Measurements from ENCODE around the gene FBXO47. TPM values are rescaled to one million over a fixed set of nuclear protein-coding genes. Genes with fewer than 3 reads are reported as not detected.

The FBXO47 gene
- total and polyA plus RNA-seq, 2 donors (not counting 3 experiments of a cell fraction or from before 2014, with no cell fraction given), result not detected

DNA sequence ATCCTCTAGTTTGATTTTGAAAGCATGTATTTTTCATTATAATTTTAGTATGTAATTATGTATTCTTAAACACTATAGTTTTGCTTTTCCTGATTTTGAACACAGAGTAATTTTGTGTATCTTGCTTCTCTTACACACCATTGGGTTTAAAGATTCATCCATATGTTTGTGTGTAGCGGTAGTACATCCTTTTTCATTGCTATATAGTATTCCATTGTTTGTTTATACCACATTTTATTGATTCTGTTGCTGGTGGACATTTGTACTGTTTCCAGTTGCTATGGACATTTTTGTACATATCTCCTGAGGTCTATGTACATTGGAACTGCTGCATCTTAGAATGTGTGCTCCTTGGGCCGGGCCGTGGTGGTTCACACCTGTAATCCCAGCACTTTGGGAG lies 62.3 kb downstream of the FBXO47 start:
- Histone ChIP-seq H3K9me3 (replicated peaks; ENCODE audit: control insufficient read depth, insufficient read depth, low read length) (no peaks in the 10 kb centered on the region), H4K20me1 (replicated peaks; ENCODE audit: control insufficient read depth, extremely low read depth, insufficient read depth, low read length) (no peaks in the 10 kb centered on the region), H3K9ac (replicated peaks; ENCODE audit: extremely low read depth, insufficient read depth, low read length) (no peak overlapping the region), H3K4me1 (ENCODE audit: control insufficient read depth, extremely low read depth, insufficient read depth, low read length) (peaks cover 47% of the 10 kb centered on the region), H3K27ac (ENCODE audit: insufficient read depth, low read depth, low read length) (no peak overlapping the region), H3K79me2 (ENCODE audit: control insufficient read depth, insufficient read depth, low read length) (peaks cover 53% of the 10 kb centered on the region), H3K36me3 (ENCODE audit: control insufficient read depth in 2 of 2, extremely low read depth in 1 of 2, insufficient read depth in 2 of 2, low read length in 2 of 2) (peaks cover 0 to 9% of the 10 kb centered on the region in 2 experiments), H3K9me1 (replicated peaks; ENCODE audit: control insufficient read depth, extremely low read depth, insufficient read depth, low read length) (no peaks in the 10 kb centered on the region), H3K4me3 (replicated peaks in 1 of 3; ENCODE audit: insufficient read depth in 1 of 3, low read depth in 1 of 3, low read length in 3 of 3) (no peak overlapping the region), H3K4me2 (ENCODE audit: insufficient read depth, low read length) (no peak overlapping the region), H2AFZ (ENCODE audit: low read depth, low read length) (no peak overlapping the region), H3K27me3 (ENCODE audit: control insufficient read depth in 2 of 2, insufficient read depth in 2 of 2, low read length in 2 of 2) (no peaks in the 10 kb centered on the region)
- POLR2A ChIA-PET, result no interaction called here
- intact Hi-C loops (cut with micrococcal nuclease), result no loop called here
- no TSS peak for BruUV-seq (replicated peaks)
- DNase-seq (ENCODE audit: low read depth, low spot score), result no peak
- TF ChIP-seq GATA2 (IDR thresholded peaks at IDR 0.05; ENCODE audit: insufficient read depth, insufficient read length, low read depth, low read length) (no peak), FOS (IDR thresholded peaks at IDR 0.05; ENCODE audit: borderline replicate concordance, insufficient read depth, low read length) (no peak), POLR2AphosphoS5 (IDR thresholded peaks at IDR 0.05; ENCODE audit: insufficient read depth, low read depth, low read length) (no peak), MYC (IDR thresholded peaks at IDR 0.05; ENCODE audit: low read depth, low read length) (no peak), POLR2A (IDR thresholded peaks at IDR 0.05; ENCODE audit: low read depth, low read length) (no peak), JUN (IDR thresholded peaks at IDR 0.05; ENCODE audit: borderline replicate concordance, insufficient read depth, insufficient read length, low read depth) (no peak), EZH2 (IDR thresholded peaks at IDR 0.05; ENCODE audit: borderline replicate concordance, low read depth, low read length, severe bottlenecking) (no peak)
- TF ChIP-seq, protein P1, sequence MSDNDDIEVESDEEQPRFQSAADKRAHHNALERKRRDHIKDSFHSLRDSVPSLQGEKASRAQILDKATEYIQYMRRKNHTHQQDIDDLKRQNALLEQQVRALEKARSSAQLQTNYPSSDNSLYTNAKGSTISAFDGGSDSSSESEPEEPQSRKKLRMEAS (IDR thresholded peaks at IDR 0.05; ENCODE audit: insufficient read depth, insufficient read length), result no peak
- TF ChIP-seq, protein P2, sequence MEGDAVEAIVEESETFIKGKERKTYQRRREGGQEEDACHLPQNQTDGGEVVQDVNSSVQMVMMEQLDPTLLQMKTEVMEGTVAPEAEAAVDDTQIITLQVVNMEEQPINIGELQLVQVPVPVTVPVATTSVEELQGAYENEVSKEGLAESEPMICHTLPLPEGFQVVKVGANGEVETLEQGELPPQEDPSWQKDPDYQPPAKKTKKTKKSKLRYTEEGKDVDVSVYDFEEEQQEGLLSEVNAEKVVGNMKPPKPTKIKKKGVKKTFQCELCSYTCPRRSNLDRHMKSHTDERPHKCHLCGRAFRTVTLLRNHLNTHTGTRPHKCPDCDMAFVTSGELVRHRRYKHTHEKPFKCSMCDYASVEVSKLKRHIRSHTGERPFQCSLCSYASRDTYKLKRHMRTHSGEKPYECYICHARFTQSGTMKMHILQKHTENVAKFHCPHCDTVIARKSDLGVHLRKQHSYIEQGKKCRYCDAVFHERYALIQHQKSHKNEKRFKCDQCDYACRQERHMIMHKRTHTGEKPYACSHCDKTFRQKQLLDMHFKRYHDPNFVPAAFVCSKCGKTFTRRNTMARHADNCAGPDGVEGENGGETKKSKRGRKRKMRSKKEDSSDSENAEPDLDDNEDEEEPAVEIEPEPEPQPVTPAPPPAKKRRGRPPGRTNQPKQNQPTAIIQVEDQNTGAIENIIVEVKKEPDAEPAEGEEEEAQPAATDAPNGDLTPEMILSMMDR (IDR thresholded peaks at IDR 0.05; ENCODE audit: extremely low read depth in 1 of 2, insufficient read depth in 1 of 2, low read depth in 1 of 2, low read length in 2 of 2), result no peak
- CTCF ChIA-PET, result interaction anchor here (1.2 kb wide), 1 partner anchor 34 kb away, joined by 4 read pairs; no protein-coding TSS in a partner anchor
- no peak for FAIRE-seq
- dilution Hi-C loops (cut with MboI; ENCODE audit: extremely low pct_ligation_motif_present, low sequenced_read_pairs), result no loop called here

Data from endothelial cell of umbilical vein (primary cell).